MV-4-11 (cell line): ENCODE results near the gene SFT2D3.

ENCODE experiments used
- DNase-seq: peaks from one replicate; lab custom pipeline; 2025; lab: John Stamatoyannopoulos, UW

SFT2D3 gene

GRCh38 chr2:127701193-127701650 lies at the start of gene SFT2D3:
Gene SFT2D3, plus strand, starts transcription at chr2:127701497. Its CDS starts 32 bp downstream, at chr2:127701529.
- peak; percentile 89 for DNase-seq

DNA sequence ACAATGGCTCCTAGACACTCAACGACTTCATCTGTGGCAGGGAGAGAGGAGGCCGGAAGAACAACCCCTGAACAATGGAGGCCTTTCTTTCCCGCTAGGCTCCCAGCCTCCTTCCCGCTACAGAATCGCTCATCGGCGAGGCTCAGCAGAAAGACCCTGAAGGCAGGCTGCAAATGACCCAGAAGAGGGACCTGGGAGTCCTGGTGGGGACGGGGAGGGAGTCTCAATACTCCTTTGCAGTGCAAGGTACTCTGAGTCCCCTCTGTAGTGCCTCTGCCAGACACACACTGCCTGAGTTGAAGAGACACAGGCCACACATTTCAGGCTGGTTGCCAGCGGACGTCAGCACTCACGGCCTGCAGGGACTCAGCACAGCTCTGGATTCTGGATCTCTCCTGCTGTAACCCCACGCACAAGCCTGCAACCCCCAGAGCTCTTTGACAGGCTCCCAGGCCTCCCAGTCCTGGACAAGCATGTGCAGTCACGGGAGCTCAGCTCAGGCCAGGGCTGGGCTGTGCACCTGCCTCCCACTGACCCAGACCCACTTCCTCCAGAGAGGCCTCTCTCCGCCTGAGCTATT lies 49.2 kb upstream of the SFT2D3 start:
- no peak for DNase-seq

DNA sequence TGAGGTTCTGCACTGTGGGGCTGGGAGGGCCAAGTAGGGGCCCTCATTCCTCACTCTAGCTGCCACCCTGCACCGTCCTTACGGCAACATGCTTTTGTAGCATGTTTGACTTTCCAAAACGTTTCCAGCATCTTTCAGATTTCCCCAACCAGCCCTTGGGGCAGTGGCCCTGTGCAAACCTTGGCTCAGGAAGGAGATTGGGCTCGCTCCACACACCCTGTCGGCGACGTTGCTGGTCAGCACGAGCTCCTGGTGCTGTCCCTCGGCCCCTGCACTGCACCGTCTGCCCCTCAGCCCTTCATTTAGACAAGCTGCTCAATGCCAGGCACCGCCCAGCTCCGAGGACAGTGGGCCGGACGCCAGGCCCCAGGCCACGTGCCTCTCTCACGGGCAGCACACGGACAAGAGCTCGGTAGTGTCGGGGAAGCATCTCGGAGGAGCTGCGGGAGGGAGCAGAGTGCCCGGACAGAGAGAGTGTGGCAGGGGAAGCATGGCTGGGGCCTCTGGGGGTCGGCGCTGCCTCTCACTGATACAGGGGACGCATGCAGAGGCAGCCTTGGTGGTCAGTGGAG lies 48.4 kb upstream of the SFT2D3 start:
- no peak for DNase-seq

- DNase-seq = no peak
Observed at GRCh38 chr2:127653421-127654083, 47.7 kb upstream of the SFT2D3 start.

DNA sequence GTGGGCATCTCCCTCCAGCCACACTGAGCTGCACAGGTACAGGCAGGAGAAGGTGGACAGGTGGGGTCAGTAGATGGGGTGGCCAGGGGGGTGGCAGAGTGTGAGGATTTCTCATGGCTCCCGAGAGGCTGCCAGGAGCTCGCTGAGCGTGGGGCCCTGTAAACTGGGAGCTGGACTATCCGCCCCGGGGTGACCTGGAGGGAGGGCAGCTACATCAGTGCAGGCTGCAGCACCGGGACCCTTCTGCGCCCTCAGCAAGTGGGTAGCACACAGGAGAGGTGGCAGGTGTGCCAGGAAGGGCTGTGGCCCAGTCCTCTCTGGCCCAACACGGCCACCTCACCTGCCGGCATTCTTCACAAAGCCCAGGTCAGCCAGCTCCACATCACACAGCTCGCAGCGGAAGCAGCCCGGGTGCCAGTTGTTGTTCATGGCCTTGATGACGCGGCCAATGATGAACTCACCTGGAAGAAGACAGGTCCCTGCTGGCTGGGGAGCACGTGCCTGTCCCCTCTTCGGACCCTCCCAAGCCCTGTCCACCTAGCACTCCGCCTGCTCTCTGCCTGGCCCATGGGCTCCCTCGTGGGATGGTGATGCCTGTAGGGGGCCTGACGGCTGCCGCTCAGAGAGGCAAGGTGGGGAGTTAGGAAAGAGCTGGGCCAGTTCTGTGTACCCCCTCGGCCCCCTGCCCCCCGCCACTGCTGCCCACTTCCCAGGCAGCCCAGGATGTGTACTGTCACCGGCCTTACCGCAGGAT lies 47.0 kb upstream of the SFT2D3 start:
- no peak for DNase-seq

DNA sequence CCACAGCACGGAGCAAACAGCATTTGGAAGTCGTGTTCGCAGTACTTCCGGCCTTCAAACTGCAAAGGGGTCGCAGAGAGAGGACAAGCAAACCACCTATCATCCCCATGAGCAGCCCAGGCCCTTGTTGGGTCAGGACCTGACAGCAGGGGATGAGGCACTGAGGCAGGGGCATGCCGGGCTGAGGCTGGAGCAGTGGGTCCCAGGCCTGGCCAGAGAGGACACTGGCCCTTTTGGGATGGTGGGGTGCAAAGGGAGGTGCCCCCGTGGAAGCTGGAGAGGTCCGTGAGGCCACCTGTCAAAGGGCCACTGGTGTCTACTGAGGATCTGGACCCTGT lies 46.5 kb upstream of the SFT2D3 start:
- no peak for DNase-seq

GRCh38 chr2:127655209-127656073 lies 45.9 kb upstream of the SFT2D3 start:
- DNase-seq = no peak

DNA sequence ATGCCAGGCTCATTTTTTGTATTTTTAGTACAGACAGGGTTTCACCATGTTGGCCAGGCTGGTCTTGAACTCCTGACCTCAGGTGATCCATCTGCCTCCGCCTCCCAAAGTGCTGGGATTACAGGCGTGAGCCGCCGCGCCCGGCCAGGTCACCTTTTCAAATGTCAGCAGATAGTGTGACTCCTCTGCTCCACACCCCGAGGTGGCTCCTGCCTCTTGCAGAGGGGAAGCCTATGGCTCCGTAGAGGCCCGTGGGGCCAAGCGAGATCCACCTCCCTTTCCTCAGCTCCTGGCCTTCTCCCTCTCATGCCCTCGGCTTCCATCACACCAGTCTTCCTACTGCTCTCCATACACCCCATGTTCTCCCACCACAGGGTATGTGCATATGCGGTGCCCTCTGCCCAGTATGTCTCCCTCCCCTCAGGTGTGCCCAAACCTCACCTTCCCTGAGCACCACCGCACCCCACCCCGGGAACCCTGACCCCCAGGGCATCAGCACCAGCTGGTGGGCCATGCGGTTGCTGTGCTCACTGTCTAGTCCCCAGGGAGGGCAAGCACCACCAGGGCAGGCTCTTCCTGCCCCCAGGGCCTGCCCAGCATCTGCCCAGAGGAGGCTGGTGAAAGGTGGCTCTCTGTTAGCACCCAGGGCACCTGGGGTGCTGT lies 44.6 kb upstream of the SFT2D3 start:
- no peak for DNase-seq

GRCh38 chr2:127657232-127657595 lies 44.1 kb upstream of the SFT2D3 start:
- no peak for DNase-seq

DNA sequence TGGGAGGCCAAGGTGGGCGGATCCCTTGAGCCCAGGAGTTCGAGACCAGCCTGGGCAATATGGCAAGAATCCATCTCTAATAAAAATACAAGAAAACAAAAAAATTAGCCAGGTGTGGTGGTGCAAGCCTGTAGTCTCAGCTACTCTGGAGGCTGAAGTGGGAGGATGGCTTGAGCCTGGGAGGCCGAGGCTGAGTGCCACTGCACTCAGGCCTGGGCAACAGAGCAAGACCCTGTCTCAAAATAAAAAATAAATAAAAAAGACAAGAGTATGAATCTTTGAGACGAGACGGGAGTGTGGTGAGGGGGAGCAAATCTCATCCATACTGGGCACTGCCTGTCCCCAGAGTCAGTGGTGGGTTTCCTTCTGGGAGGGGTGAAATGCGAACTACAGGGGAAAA lies 43.2 kb upstream of the SFT2D3 start:
- no peak for DNase-seq

GRCh38 chr2:127658641-127659407 lies 42.5 kb upstream of the SFT2D3 start:
- no peak for DNase-seq

GRCh38 chr2:127659408-127660290 lies 41.6 kb upstream of the SFT2D3 start:
- DNase-seq = peak; percentile 72

GRCh38 chr2:127660291-127660578 lies 41.1 kb upstream of the SFT2D3 start:
- DNase-seq = no peak

- DNase-seq = no peak
Observed at GRCh38 chr2:127661072-127661649, 40.1 kb upstream of the SFT2D3 start.

DNA sequence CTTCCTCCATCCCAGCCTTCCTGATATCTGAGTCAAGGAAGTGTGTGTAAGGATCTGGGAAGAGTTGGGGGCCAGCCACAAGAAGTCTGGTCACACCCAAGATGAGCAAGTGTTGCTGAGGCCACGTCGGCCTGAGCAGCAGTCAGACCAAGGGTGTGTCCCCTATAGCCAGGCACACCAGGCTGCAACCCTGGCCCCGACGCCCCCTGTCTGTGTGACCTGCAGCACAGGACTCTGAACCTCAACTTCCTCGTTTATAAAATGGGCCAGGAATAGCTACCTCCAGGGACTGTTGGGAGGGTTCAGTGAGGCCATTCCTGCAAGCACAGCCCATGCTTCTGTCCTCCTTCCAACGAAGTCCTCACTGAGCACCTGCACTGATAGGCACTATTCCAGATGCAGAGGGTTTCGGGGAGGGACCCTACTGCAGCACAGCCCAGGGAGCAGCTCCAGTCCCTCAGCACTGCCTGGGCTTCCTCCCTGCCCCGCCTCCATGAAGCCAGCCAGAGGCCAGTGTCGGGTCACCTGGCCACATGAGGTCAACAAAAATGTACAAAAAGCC lies 39.3 kb upstream of the SFT2D3 start:
- DNase-seq = no peak

GRCh38 chr2:127662937-127663565 lies 38.2 kb upstream of the SFT2D3 start:
- no peak for DNase-seq

GRCh38 chr2:127663566-127664064 lies 37.7 kb upstream of the SFT2D3 start:
- no peak for DNase-seq

DNA sequence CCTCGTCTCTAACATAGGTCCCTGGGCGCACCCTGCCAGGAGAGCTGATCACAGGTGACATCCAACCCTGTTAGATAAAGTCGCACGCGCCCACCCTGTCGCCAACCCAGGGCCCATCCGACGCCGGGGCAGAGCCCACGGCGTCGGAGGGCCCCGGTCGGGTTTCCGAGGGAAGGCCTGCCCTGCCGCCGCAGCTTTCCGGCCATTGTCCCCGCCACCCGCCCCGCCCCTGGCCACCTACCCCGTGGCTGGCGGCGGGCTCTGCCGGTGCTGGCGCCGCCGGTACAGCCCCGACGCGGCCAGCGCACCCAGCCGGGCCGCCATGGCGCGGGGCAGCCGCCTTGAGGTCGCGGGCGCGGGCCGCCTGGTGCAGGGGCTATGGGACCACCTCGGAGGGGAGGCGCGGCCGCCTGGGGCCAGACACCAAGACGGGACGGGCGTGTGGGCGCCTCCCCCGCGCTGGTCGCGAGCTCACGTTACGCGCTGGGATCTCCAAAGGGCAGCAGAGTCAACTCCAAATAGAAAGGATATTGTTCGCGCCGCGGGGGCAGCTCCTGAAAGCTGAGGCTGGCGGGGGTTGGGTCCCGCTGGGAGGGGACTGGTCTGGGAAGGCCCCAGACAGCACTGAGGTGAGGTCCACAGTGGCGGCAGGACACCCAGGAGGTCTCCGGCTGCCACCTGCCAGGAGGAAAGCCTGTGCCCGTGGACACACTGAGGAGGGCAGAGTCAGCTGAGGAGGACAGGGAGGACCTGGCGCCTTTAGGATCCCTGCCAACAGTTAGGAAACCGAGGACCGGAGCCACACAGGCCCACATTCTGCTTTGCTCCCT lies 37.0 kb upstream of the SFT2D3 start:
- DNase-seq = no peak
